Measurements from ENCODE around the gene RAPGEF4.

RAPGEF4 gene

DNA sequence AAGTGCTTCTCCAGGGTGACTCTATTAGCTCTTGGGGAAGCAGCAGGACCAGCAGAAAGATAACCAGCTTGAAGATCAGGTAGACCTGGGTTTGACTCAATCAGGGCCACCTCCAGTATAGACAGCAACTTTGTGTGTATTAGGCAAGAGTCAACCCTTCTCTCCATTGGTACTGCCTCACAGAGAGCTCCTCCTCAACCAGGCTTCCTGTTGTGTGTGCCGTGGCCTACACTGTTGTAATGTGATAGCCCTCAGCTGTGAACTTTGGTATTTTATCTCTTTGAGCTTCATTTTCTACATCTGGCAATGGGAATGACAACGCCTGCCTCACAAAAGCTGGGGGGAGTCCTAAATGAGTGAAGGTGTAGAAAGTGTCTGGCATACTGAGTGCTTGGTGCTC lies 323.0 kb downstream of the RAPGEF4 start:
- no peak for DNase-seq (ENCODE audit: low read depth, low spot score)
- in situ Hi-C loops (cut with HindIII; ENCODE audit: low sequenced_read_pairs) = no loop called here
- TF ChIP-seq, protein P1, sequence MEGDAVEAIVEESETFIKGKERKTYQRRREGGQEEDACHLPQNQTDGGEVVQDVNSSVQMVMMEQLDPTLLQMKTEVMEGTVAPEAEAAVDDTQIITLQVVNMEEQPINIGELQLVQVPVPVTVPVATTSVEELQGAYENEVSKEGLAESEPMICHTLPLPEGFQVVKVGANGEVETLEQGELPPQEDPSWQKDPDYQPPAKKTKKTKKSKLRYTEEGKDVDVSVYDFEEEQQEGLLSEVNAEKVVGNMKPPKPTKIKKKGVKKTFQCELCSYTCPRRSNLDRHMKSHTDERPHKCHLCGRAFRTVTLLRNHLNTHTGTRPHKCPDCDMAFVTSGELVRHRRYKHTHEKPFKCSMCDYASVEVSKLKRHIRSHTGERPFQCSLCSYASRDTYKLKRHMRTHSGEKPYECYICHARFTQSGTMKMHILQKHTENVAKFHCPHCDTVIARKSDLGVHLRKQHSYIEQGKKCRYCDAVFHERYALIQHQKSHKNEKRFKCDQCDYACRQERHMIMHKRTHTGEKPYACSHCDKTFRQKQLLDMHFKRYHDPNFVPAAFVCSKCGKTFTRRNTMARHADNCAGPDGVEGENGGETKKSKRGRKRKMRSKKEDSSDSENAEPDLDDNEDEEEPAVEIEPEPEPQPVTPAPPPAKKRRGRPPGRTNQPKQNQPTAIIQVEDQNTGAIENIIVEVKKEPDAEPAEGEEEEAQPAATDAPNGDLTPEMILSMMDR (IDR thresholded peaks at IDR 0.05; ENCODE audit: low read depth, low read length) = no peak
- no peak overlapping the region for H3K4me3 ChIP-seq (ENCODE audit: low read depth, low read length)

DNA sequence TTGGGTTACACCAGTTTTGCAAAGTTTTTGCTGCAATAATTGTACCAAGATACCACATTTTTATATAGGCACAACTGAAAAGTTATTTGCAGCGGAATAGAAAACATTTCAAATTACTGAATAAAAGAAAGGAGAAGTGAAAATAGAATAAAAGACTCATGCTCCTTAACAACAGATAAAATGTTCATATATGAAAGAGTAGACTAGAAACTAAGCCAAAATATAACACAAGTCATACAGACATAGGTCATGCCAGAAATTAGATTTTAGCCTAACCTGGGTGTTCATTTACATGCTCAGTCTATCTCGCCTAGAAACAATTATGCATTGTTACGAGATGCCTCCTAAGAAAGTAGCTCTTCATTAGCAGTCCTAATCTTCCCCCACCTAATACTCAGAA lies 323.6 kb downstream of the RAPGEF4 start:
- DNase-seq (ENCODE audit: low read depth, low spot score) = no peak
- H3K4me3 ChIP-seq (ENCODE audit: low read depth, low read length) = no peak overlapping the region
- TF ChIP-seq, protein P1 (IDR thresholded peaks at IDR 0.05; ENCODE audit: low read depth, low read length) = no peak
- in situ Hi-C loops (cut with HindIII; ENCODE audit: low sequenced_read_pairs) = no loop called here

DNA sequence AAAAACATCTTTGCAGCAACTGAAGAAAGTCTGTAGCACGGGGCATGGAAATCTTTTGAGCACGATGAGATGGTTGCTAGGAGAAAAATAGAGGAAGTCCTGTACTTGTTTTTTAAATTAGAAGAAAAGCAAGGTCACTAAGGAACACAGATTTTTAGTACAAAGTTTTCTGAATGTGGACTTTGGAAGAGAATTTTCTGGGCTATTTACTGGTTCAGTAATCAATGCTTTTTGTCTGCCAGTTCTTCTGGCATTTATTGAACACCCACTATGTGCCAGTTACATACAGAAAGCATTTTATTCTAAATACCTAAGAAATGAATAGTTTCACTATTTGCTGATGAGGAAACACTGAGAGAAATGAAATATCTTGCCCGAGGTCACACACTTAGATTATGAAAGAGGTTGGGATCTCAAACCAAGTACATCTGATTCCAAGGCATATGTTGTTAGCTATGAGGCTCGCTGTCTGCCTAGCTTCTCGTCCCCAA lies 324.4 kb downstream of the RAPGEF4 start:
- in situ Hi-C loops (cut with HindIII; ENCODE audit: low sequenced_read_pairs) = no loop called here
- no peak for DNase-seq (ENCODE audit: low read depth, low spot score)
- TF ChIP-seq, protein P1 (IDR thresholded peaks at IDR 0.05; ENCODE audit: low read depth, low read length) = no peak
- H3K4me3 ChIP-seq (ENCODE audit: low read depth, low read length) = no peak overlapping the region

DNA sequence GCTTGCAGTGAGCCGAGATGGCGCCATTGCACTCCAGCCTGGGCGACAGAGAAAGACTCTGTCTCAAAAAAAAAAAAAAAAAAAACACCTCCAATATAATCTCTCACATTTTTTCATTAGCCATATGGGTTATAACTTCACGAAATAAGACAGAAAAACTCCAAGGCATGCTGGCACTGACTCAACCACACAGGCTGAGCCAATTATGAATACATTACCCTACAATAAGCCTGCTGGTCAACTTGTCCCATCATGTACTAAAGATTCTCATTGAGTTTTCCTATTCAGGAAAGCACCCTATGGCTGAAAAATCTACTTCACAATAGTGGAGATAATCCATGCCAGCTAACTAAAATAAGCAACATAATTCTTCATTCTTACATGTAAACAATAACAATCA lies 327.2 kb downstream of the RAPGEF4 start:
- H3K4me3 ChIP-seq (ENCODE audit: low read depth, low read length) = no peak overlapping the region
- TF ChIP-seq, protein P1 (IDR thresholded peaks at IDR 0.05; ENCODE audit: low read depth, low read length) = no peak
- in situ Hi-C loops (cut with HindIII; ENCODE audit: low sequenced_read_pairs) = no loop called here
- no peak for DNase-seq (ENCODE audit: low read depth, low spot score)

DNA sequence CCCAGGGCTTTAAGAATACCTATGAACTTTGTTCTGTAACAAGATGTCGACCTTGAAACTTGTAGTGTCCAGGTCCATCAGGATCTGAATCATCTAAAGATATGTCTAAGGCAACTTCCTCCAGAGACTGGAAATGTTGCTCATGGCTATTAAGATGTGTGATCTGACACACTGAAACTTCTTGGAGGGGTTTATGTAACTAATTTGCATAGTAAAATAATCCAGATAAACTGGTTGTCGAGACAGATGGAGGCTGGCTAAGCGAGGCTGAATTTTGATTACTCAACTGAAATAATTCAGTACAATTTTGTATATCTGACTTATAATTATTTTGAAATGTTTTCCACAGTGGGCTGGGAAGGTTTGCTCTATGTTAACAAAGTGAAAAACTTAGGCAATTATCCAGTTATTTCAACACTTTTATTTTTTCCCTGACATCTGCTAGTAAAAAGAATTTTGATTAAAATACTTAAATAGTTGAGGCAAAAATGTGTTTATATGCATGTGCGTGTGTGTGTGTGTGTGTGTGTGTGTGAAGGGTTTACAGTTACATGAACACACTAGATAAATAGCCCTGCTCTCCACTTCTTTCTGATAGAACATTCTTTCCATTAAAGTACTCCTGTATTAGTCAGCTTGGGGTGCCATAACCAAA lies 328.6 kb downstream of the RAPGEF4 start:
- in situ Hi-C loops (cut with HindIII; ENCODE audit: low sequenced_read_pairs) = no loop called here
- no peak for DNase-seq (ENCODE audit: low read depth, low spot score)
- TF ChIP-seq, protein P1 (IDR thresholded peaks at IDR 0.05; ENCODE audit: low read depth, low read length) = no peak
- no peak overlapping the region for H3K4me3 ChIP-seq (ENCODE audit: low read depth, low read length)

DNA sequence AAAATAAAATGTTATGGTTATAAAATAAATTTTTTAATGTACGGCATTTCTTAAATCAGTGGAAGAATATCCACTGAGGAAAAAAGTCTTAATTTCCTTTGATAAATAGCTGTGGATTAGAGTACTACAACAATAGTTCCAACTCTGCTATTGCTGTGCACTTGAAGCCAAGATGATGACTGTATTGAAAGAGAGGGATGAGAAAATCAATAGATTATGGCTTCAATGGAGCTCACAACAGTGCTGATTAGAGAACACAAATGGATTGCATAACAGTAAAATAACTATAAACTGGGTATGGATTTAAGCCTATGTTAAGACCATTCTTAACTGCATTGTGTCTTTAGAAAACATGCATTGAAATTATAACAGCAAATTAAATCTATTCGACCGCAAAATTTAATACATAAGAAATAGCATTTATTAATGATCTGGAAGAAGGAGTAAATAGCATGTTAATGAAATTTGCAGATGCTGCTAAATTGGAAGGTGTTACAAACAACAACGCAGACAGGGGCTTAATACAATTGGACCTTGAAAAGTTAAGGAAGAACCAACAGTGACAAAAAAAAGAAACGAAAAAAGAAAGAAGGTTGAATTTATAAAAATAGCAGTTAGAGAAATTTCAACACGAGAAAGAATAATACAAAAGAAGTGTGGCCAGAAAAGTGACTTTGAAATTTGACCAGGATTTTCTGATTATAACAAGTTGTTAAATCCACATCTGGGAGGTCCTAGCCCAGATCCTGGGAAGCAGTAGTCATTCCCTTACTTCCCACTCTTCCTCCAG lies 331.4 kb downstream of the RAPGEF4 start:
- TF ChIP-seq, protein P1 (IDR thresholded peaks at IDR 0.05; ENCODE audit: low read depth, low read length) = no peak
- DNase-seq (ENCODE audit: low read depth, low spot score) = no peak
- no peak overlapping the region for H3K4me3 ChIP-seq (ENCODE audit: low read depth, low read length)
- in situ Hi-C loops (cut with HindIII; ENCODE audit: low sequenced_read_pairs) = no loop called here
